ENCODE data around the gene THADA.
A peak's percentile ranks its signal among the peaks of the same experiment; 100 is the strongest.

Gene THADA

DNA sequence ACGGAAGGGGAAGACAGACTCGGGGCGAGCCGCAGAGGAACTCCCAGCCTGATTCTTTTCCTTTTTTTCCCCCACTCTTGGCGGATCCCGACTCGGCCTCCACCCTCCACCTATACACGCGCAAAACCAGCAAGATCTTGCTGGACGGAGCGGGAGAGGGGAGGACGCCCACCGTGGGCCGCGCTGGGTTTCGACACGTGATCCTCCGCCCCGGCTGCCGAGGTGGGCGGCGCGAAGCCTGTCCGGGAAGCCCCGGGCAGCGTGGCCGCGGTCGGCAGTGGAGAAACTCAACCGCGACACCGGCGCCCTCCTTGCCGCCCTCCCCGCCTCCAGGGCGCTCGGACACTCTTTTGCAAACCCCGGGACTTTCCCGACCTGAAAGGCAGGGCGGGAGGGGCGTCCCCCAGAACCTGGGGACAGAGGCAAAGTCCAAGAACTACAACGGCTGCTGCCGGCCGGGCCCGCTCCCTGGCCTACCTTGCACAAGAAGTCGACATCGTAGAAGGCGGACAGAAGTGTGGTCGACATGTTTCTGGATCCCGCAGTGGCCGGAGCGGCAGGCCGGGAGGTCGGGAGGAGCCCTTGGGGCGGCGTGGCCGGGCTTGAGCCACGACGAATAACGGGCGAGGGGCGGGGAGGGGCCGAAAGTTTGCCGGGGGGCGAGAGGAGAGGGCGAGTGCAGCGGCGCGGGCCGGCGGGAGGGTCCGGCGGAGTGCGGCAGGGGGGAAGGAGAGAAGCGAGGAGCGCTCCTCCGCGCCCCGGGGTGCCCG lies 369.9 kb downstream of the THADA start:
- no peak for TF ChIP-seq CTCF (IDR thresholded peaks at IDR 0.05)
- no peaks in the 10 kb centered on the region for H3K36me3 ChIP-seq (ENCODE audit: control insufficient read depth, insufficient read depth, low read length)
- H3K9me3 ChIP-seq (ENCODE audit: control insufficient read depth, low read length): no peaks in the 10 kb centered on the region
- peak overlapping the region; percentile 96 for H2AFZ ChIP-seq
- H3K27ac ChIP-seq: peak overlapping the region; percentile 91
- peaks cover 19% of the 10 kb centered on the region for H3K4me1 ChIP-seq
- H3K4me3 ChIP-seq (ENCODE audit: low read depth, low read length): peak overlapping the region; percentile 88
- H3K27me3 ChIP-seq (ENCODE audit: control insufficient read depth, insufficient read depth, low read length): no peaks in the 10 kb centered on the region
- no peaks in the 10 kb centered on the region for H3K79me2 ChIP-seq
- peak overlapping the region; percentile 58 for H3K9ac ChIP-seq
- peak overlapping the region; percentile 86 for H3K4me2 ChIP-seq (ENCODE audit: low read length)

GRCh38 chr2:43225093-43225787 lies 370.6 kb downstream of the THADA start:
- peak overlapping the region; percentile 86 for H3K4me2 ChIP-seq (ENCODE audit: low read length)

GRCh38 chr2:43224571-43225092 lies 371.2 kb downstream of the THADA start:
- no peak for TF ChIP-seq CTCF (IDR thresholded peaks at IDR 0.05)
- Histone ChIP-seq H3K27me3 (ENCODE audit: control insufficient read depth, insufficient read depth, low read length) (no peaks in the 10 kb centered on the region), H3K36me3 (ENCODE audit: control insufficient read depth, insufficient read depth, low read length) (no peaks in the 10 kb centered on the region), H3K9me3 (ENCODE audit: control insufficient read depth, low read length) (no peaks in the 10 kb centered on the region), H3K27ac (no peak overlapping the region), H3K9ac (no peak overlapping the region), H3K4me3 (ENCODE audit: low read depth, low read length) (peak overlapping the region; percentile 88), H3K4me1 (peaks cover 30% of the 10 kb centered on the region), H2AFZ (no peak overlapping the region), H3K4me2 (ENCODE audit: low read length) (no peak overlapping the region), H3K79me2 (no peaks in the 10 kb centered on the region)

More at GRCh38 chr2:43225093-43225787, 370.6 kb downstream of the THADA start:
- Histone ChIP-seq H3K9ac (no peak overlapping the region), H2AFZ (peak overlapping the region; percentile 96), H3K27ac (peak overlapping the region; percentile 91), H3K4me1 (peaks cover 24% of the 10 kb centered on the region), H3K4me3 (ENCODE audit: low read depth, low read length) (peak overlapping the region; percentile 88), H3K27me3 (ENCODE audit: control insufficient read depth, insufficient read depth, low read length) (no peaks in the 10 kb centered on the region), H3K9me3 (ENCODE audit: control insufficient read depth, low read length) (no peaks in the 10 kb centered on the region), H3K79me2 (no peaks in the 10 kb centered on the region), H3K36me3 (ENCODE audit: control insufficient read depth, insufficient read depth, low read length) (no peaks in the 10 kb centered on the region)
- no peak for TF ChIP-seq CTCF (IDR thresholded peaks at IDR 0.05)

- no peak overlapping the region for H2AFZ ChIP-seq
- H3K9me3 ChIP-seq (ENCODE audit: control insufficient read depth, low read length): no peaks in the 10 kb centered on the region
- peak overlapping the region; percentile 30 for H3K4me3 ChIP-seq (ENCODE audit: low read depth, low read length)
- no peak overlapping the region for H3K9ac ChIP-seq
- H3K79me2 ChIP-seq: no peaks in the 10 kb centered on the region
- no peaks in the 10 kb centered on the region for H3K36me3 ChIP-seq (ENCODE audit: control insufficient read depth, insufficient read depth, low read length)
- no peaks in the 10 kb centered on the region for H3K27me3 ChIP-seq (ENCODE audit: control insufficient read depth, insufficient read depth, low read length)
- peaks cover 33% of the 10 kb centered on the region for H3K4me1 ChIP-seq
- no peak overlapping the region for H3K27ac ChIP-seq
- H3K4me2 ChIP-seq (ENCODE audit: low read length): no peak overlapping the region
- no peak for TF ChIP-seq CTCF (IDR thresholded peaks at IDR 0.05)
These were observed 371.7 kb downstream of the THADA start for GRCh38 chr2:43224131-43224570.

Data from parathyroid adenoma (tissue), 2 donors.